GM12873 (cell line): ENCODE results near the gene SCFD2.

ENCODE experiments used
- CTCF ChIP-seq: IDR thresholded peaks from 2 replicates; pipeline ENCODE4 v1.5.1; 2012; ENCODE audit warnings: low read depth, mild to moderate bottlenecking, moderate library complexity, low read length, control low read depth; ENCODE audit not compliant: insufficient read depth; ENCODE audit errors: missing control alignments

Gene SCFD2

GRCh38 chr4:53267026-53267425, 98.8 kb downstream of the SCFD2 start:
- TF ChIP-seq CTCF = no peak

GRCh38 chr4:53240573-53240972, 125.3 kb downstream of the SCFD2 start:
- TF ChIP-seq CTCF = no peak

- no peak for TF ChIP-seq CTCF
These were observed 130.3 kb downstream of the SCFD2 start for GRCh38 chr4:53235547-53235946.

GRCh38 chr4:53234669-53235068, 131.2 kb downstream of the SCFD2 start:
- TF ChIP-seq CTCF = no peak

GRCh38 chr4:53234111-53234510, 131.8 kb downstream of the SCFD2 start:
- TF ChIP-seq CTCF = no peak

GRCh38 chr4:53233114-53233795, 132.6 kb downstream of the SCFD2 start:
- TF ChIP-seq CTCF = no peak

GRCh38 chr4:53232371-53232770, 133.5 kb downstream of the SCFD2 start:
- TF ChIP-seq CTCF = no peak
